HG03342 (cell line): ENCODE measurements around the gene COQ6.
"Not testable (repeated sequence)": the region's sequence is repeated elsewhere in the genome, so short reads cannot be mapped to it uniquely, and the experiment has no call there.

Source experiments
- ATAC-seq: cut with Tn5 transposase; IDR thresholded peaks from one replicate; pipeline ENCODE4 v1.9.1; 2021; ENCODE audit warnings: mild to moderate bottlenecking, moderate library complexity; ENCODE audit not compliant: unreplicated experiment

Gene COQ6

DNA sequence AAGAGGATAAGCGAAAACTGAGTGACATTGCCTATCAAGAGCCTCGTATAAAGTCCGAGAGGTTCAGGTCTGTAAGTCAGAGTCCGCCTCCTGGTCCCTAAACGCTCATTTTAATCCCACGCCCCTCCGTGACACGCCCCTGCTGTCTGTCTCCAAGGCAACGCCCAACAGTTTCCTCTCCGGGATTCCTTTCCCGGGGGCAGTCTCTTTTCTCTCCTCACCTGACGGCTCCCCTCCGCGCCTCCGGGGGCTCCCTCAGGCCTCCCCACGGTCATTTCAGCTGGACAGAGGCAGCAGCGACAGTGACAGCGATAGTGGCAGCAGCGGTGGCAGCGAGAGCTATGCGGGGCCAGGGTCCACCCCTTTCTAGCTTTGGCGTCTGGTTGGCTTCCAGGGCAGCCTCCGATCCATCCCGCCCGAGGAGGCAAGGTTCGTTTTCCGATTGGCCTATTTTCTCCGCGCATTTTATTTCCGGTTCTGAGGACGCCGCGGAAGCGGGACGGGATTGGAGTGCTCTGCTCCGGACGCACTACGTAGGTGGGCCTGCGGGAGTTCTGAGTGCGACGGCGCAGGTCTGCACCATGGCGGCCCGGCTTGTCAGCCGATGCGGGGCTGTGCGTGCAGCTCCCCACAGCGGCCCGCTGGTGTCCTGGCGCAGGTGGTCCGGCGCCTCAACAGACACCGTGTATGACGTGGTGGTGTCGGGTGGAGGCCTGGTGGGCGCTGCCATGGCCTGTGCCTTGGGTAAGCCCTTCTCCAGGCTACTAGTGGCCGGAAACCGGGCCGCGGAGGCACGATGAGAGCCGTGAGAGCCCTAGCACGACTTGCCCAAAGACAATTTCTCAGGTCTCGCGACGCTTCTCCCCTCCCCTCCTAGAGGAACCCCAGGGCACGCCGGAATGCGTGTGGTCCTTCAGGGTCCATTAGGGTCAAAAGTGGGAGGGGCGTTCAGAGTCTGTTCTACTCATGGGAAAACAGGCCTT lies at the start of gene COQ6, which contains the start of gene FAM161B:
COQ6 (plus strand) TSS at position 551 of the 983 bp plus-strand sequence; CDS start at position 582, 31 bp downstream.
FAM161B (minus strand) TSS at position 343 of the 983 bp plus-strand sequence; CDS start at position 275, 68 bp downstream.
- peak; percentile 91 for ATAC-seq

DNA sequence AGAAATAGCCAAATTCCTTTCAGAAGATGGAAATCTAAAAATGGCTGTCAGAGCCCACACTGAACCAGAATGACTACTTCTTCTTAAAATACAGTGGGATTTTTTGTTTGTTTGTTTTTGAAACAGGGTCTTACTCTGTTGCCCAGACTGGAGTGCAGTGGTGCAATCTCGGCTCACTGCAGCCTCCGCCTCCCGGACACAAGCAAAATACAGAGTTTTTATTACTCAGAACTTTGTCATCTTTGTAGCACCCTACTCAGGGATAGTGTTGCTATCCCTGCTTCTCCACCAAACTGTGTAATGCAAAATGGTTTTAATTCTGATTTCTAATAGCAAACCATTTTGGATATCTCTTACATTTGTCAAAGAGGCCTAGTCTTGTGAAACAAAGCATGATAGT lies 47.1 kb upstream of the COQ6 start:
- no peak for ATAC-seq

DNA sequence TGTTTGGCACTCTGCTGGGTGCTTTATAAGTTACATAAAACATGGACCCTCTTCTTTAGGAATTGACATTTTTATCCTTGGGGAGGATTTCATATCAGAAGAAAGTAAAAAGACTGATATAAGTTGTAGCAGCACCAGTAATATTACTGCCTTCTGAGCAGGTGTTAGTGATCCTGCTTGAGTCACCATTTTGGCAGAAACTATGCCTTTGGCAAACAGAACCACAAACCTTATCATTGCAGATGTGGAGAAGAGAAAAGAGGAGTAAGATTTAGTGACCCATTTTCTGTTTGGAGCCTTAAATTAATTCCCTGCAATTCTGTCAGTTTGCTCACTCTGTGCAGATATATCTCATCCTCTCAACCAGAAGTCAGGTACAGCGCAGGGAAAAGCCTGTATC lies 40.4 kb upstream of the COQ6 start:
- no peak for ATAC-seq

DNA sequence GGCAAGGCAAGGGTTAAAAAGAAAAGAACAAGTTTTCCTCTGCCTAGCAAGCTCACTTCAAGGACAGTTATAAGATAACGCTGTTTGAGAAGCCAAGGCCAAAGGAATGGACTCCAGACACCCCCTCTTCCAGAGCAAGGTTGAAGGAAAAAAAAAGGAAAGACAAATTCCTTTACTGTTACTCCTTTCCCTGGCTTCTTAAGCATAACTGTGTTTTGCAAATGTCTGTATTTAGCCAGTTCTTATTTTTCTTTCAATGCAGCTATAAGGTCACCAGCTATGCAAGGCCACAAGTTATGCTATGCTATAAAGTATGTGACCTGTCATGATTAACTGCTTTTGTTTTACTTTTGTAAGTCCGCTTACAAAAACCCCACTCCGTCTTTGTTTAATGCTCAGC lies 36.8 kb upstream of the COQ6 start:
- ATAC-seq = no peak

DNA sequence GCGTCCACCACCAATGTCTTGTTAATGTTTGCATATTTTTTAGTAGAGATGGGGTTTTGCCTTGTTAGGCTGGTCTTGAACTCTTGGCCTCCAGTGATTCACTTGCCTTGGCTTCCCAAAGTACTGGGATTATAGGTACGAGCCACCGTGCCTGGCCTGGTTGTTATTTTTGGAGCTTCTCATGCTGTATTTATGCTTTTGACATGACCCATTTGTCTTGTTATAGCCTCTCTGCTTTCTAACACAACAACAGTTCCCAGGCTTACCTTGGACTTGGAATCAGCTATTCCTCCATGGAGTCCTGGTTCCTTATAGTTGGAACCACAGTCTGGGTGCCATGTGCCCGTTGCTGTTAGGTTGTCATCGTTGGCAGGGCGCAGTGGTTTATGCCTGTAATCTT lies 33.8 kb upstream of the COQ6 start:
- ATAC-seq = no peak

DNA sequence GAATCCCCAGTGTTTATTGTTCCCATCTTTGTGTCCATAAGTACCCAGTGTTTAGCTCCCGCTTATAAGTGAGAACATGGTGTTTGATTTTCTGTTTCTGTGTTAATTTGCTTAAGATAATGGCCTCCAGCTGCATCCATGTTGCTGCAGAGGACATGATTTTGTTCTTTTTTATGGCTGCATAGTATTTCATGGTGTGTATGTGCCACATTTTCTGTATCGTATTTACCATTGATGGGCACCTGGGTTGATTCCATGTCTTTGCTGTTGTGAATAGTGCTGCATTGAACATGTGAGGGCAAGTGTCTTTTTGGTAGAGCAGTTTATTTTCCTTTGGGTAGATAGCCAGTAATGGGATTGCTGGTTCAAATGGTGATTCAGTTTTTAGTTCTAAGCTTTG lies 30.6 kb upstream of the COQ6 start:
- not testable (repeated sequence) for ATAC-seq

DNA sequence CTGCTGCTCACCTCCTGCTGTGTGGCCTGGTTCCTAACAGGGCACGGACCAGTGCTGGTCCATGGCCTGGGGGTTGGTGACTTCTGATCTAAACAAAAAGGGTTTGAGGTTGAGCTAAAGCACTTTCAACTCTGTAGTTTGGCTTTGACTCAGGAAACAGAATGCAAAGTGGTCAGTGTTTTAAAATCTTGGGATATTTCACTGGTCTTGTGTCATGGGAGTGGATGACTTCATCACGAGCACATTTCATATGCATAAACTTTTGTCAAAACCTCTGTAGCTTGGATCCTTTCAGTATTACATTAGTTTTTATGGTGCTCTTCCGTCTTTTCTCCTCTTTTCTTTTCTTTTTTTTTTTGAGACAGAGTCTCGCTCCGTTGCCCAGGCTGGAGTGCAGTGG lies 25.8 kb upstream of the COQ6 start:
- ATAC-seq = no peak

DNA sequence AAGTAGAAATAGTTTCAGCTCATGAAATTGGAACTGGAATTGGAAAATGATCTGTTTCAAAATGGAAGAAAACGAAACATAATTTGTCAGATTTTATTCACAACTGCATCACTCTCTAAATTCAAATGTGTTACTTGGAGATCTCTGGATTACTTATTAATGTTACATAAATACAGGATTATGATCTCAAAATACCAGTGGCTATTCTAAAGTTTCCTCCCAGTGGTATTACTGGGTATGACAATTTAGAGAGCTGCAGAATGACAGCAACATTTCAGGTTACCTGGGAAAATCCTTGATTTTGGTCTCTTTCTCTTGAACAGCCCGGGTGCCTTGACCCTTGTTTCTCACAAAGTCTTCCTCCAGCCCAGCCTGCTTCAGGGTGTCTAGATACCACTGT lies 14.4 kb upstream of the COQ6 start:
- ATAC-seq = no peak

DNA sequence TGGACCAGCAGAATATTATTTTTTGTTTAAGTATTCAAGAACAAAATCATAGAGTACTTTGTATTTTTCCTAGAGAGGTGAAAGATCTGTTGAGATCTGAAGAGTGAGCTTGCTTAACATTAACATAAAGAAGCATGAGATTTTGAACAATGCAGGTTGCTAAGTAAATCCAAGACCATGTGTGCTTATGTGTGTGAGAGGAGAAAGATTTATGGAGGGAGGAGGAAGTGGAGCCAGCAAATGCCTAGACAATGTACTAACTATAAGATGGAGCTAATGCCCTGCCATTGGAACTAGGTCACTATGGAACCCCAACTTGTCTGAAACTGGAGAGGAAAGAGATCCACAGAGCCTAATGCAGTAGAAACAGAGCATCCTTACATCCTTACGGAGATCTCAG lies 13.6 kb upstream of the COQ6 start:
- ATAC-seq = no peak

DNA sequence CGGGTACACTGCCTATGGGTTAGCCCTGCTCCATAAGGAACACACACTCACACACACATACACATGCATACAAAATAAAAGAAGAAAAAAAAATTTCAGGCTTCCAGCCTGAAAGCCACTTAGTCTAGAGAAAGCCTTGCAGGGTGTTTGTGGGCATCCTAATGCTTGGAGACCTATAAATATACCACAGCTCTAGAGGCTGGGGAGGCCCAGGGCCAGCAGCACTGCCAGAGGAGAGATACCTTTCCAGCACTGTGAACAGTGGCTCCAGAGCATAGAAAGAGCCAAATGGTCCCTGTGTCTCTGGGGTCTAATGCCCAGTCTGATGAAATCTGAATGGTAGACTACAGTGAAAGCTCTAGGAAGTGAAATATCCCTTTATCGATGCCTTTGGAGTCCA lies 13.1 kb upstream of the COQ6 start:
- no peak for ATAC-seq

DNA sequence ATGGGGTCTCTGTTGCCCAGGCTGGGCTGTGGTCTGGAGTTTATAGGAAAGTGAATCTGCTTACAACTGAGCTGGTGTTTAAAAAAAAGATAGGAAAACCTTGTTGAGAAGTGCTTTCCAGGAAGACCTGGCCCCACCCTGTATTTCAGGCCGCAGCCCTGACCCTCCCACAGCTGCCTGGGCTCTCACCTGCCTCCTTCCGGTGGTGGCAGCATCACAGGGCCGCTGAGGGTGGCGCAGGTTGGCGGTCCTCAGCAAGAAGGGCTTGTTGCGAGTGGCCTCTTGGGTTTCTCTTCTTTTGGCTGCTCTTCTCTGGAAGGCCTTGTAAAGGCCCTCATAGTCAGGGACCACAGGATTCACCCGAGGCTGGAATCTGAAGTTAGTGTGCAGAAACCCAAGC lies 7.9 kb upstream of the COQ6 start:
- no peak for ATAC-seq

DNA sequence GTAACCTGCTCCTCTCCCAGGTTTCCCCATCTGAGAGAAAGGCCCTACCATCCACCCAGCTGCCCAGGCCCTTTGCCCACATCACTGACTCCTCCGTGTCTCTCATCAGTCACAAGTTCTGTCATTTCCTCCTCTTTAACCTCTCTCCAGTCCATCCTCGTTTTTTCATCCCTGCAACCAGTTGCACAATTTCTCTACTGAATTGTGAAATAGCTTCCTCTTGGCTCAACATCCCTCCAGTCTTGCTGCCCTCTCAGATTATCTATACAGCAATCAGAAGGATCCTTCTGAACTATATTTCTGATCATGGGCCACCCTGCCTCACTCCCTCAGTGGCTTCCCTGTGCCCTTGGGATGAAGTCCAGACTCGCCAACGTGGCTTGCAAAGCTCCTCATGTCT lies 7.0 kb upstream of the COQ6 start:
- ATAC-seq = no peak

DNA sequence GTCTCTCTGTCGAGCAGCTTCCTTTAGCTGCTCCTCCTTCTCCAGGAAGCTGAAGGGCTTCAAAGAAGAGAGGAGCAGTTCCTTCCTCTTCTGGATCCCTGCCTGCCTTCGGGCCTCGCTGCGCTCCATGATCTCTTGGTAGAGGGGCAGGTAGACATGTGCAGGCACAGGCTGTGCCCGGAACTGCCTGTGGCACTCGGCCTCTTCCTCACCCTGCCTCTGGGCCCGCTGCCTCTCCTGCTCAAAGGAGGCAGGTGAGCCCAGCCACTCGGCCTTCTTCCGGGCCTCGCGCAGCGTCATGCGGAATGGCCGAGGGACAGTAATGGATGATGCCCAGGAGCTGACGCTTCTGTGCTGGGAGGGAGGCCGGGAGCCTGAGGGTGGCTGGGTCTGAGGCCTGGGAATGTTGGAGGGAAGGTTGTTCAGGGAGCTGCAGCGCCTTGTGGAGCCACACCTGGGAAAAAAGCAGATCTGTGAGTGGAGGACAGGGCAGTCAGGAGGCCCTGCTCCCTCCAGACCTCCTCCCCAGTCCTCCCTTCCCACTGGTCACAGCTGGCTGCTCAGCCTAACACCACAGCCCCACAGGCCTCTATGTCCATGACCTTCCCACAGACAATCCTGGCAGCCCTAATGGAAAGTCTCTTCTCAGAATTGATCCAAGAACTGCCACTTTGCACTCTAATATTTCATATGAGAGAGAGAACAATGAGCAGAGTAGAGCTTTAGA lies 5.5 kb upstream of the COQ6 start:
- no peak for ATAC-seq

DNA sequence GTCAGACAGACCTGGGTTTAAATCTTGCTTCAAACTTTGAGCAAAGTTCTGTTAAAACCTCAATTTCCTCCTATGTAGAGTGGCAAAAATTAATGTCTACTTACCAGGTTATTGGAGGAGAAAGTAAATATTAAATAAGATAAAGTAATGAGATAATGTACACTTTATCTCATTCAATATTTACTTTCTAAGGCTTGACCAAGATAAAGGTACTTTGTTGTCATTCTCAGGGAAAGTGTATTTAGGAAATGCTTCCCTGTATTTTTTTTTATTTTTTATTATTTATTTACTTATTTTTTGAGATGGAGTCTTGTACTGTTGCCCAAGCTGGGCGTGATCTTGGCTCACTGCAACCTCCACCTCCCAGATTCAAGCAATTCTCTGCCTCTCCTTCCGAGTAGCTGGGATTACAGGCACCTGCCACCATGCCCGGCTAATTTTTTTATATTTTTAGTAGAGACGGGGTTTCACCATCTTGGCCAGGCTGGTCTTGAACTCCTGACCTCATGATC lies 4.9 kb upstream of the COQ6 start:
- ATAC-seq = no peak

DNA sequence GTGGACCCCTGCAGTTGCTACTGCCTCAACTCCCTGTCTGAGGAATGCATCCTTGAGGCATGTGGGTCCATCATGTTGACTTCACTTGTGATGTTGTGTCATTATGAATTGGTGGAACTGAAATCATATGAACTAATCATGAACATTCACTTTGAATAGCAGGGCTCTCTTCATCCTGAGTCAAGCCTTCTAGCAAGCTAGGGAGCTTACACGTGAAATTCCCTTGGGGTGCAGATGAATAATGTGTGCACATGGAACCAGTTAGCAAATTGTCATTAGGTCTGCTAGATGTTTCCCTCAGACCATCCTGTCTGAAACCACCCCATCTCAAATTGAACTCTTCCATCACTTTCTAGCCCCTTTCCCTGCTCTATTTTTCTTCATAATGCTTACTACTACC lies 3.6 kb downstream of the COQ6 start:
- ATAC-seq = no peak

DNA sequence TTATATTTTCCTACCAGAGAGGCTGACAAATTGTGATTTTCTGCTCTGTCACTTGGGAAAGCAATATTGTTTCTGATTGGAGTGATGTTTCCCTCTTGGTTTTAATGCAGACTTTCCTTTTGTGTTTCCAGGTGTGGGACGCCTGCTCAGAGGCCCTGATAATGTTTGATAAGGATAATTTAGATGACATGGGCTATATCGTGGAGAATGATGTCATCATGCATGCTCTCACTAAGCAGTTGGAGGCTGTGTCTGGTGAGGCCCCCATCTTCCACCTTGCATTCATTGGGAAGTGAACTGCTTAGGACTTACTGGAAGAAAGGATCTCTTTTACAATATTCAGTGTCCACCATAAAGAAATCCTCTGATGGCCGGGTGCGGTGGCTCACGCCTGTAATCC lies 5.6 kb downstream of the COQ6 start:
- no peak for ATAC-seq

DNA sequence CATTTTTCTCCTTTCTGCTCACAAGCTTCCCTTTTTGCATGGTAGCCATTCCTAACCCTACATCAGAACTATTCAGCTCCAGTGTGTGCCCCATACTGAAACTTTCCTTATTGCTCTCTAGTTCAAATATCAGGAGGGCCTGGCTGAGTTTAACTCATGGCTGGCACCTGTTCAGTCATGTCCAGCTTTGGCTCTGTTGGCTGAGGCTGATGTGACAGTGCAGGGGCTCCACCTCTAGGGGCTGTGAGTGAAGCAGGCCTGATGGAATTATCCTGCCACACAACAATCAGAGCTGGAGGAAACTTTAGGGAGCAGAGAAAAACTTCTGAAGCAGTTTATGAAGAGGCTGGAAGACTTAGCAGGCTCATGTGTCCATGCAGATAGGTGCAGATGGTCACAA lies 8.5 kb downstream of the COQ6 start:
- ATAC-seq = no peak

DNA sequence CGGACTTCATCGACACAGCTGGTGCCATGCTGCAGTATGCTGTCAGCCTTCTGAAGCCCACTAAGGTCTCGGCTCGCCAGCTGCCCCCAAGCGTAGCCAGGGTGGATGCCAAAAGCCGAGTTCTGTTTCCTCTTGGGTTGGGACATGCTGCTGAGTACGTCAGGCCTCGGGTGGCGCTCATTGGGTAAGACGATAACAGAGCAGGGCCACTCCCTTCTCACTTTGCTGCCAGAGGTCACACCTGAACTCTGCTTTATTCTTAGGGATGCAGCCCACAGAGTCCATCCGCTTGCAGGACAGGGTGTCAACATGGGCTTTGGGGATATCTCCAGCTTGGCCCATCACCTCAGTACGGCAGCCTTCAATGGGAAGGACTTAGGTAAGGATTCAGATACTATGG lies 11.1 kb downstream of the COQ6 start:
- no peak for ATAC-seq

DNA sequence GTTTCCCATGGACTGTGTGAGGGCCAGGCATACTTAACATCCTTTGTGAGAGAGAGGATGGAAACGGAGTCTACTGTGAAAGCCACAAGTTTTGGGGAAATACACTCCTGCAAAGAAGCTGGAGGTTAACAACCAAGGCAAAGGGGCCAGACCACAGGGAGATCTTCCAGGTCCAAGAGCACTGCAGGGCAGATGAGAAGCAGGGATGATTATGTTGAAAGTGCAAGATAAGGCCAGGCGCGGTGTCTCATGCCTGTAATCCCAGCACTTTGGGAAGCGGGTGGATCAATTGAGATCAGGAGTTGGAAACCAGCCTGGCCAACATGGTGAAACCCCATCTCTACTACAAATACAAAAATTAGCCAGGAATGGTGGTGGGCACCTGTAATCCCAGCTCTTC lies 15.1 kb downstream of the COQ6 start:
- no peak for ATAC-seq

DNA sequence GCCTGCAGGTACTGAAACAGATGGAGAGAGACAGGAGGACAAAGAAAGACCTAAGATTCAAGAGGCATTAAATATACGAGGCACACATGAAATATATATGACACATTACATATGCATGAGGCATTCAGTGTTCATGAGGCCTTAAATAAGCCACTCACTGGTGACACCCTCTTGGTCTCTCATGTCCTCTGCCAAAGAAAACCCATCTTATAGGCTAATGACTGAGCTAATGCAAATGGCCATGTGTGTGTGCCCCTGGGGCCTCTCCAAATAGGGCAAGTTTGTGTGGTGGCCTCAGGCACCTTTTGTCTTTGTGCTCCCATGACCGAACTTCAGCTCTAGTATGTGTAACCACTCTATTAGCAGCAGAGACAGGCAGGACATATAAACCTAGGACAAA lies 18.8 kb downstream of the COQ6 start:
- ATAC-seq = no peak

DNA sequence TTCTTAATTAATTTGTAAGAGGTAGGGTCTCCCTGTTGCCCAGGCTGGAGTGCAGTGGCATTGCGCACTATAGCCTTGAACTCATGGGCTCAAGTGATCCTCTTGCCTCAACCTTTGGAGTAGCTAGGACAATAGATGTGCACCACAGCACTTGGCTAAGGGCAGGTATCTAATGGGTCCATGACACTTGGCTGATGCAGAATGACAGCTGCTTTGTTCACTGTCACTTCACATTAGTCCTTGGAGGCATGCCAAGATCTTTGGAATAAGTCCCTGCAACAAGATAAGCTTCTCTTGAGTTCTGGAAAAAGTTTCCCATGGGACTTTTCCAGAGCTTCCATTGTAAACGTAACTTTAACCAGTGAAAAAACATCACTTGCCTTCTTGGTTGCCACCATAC lies 23.4 kb downstream of the COQ6 start:
- ATAC-seq = no peak

DNA sequence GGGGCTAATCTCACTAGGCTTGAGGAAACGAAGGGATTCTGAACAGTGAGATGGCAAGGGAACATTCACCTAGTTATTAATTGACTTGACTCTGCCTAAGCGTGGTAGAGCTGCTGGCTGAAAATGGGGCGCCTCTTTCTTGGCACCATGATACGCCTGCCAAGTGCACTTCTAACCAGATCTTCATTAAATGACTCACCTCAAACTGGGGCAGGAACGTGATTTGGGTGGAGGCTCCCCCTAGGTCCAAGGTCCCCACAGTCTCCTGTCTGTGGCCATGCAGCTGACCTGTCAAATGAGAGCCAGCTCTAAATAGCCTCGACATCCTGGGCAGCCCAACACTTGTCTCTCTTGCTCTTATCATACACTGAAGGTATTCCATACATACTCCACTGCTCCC lies 26.0 kb downstream of the COQ6 start:
- no peak for ATAC-seq
